Smooth muscle cell (in vitro differentiated cells): Measurements from ENCODE around the gene RECQL5. TPM values are rescaled to one million over a fixed set of nuclear protein-coding genes. Genes with fewer than 3 reads are reported as not detected.
"Not testable (repeated sequence)": the region's sequence is repeated elsewhere in the genome, so short reads cannot be mapped to it uniquely, and the experiment has no call there.

Experiments used
- DNase-seq: peaks from one replicate; lab custom pipeline; 2025; ENCODE audit not compliant: unreplicated experiment; lab: John Stamatoyannopoulos, UW
- H2AFZ ChIP-seq: fragments of 200-600 bp; sonication (generic); 2 replicates; pipeline ENCODE4 v1.6.0; 2016; ENCODE audit warnings: antibody characterized with exemption, low read depth, mild to moderate bottlenecking
- H3F3A ChIP-seq: fragments of 200-600 bp; sonication (generic); 2 replicates; pipeline ENCODE4 v1.6.0; 2017; ENCODE audit warnings: antibody characterized with exemption, low read depth
- H3K27ac ChIP-seq: fragments of 200-600 bp; sonication (generic); 2 replicates; pipeline ENCODE4 v1.5.1; 2016; ENCODE audit warnings: low read depth, mild to moderate bottlenecking
- H3K27me3 ChIP-seq: fragments of 200-600 bp; sonication (generic); 2 replicates; pipeline ENCODE4 v1.6.1; 2016; ENCODE audit warnings: low read depth, mild to moderate bottlenecking
- H3K36me3 ChIP-seq: fragments of 200-600 bp; sonication (generic); 2 replicates; pipeline ENCODE4 v1.5.1; 2016; ENCODE audit warnings: low read depth
- H3K4me1 ChIP-seq: fragments of 200-600 bp; sonication (generic); 2 replicates; pipeline ENCODE4 v1.5.1; 2016; ENCODE audit warnings: low read depth
- H3K4me2 ChIP-seq: fragments of 200-600 bp; sonication (generic); 2 replicates; pipeline ENCODE4 v1.6.0; 2016; ENCODE audit warnings: mild to moderate bottlenecking
- H3K4me3 ChIP-seq: fragments of 200-600 bp; sonication (generic); 2 replicates; pipeline ENCODE4 v1.5.1; 2016; ENCODE audit warnings: mild to moderate bottlenecking
- H3K79me2 ChIP-seq: fragments of 200-600 bp; sonication (generic); 2 replicates; pipeline ENCODE4 v1.6.0; 2016; ENCODE audit warnings: low read depth, mild to moderate bottlenecking
- H3K9ac ChIP-seq: fragments of 200-600 bp; sonication (generic); 2 replicates; pipeline ENCODE4 v1.6.0; 2016; ENCODE audit warnings: low read depth
- H3K9me3 ChIP-seq: fragments of 200-600 bp; sonication (generic); replicated peaks from 2 replicates; pipeline ENCODE4 v1.5.1; 2016; ENCODE audit warnings: low read depth
- H4K20me1 ChIP-seq: fragments of 200-600 bp; sonication (generic); 2 replicates; pipeline ENCODE4 v1.6.0; 2016; ENCODE audit warnings: low read depth
- WGBS: methylation state at CpG from one replicate; pipeline ENCODE4 v1.1.7; 2016; ENCODE audit warnings: low lambda C conversion rate; 5-methylcytosine and 5-hydroxymethylcytosine counted together
- polyA plus RNA-seq: library from polyadenylated mRNA; unstranded; fragments of >200 nt; fragmentation: Nextera tagmentation; extraction: Ambion mirVana; gene quantifications from 2 replicates; pipeline ENCODE4 v1.2.1, GENCODE V29; 2016
- total RNA-seq: library from RNA; depleted of rRNA; stranded (reverse); fragments of >200 nt; gene quantifications from 2 replicates; pipeline ENCODE4 v1.2.3, GENCODE V29; 2014
- TF ChIP-seq, protein P1 (sequence below): fragments of 200-600 bp; sonication (generic); IDR thresholded peaks from 2 replicates; pipeline ENCODE4 v1.5.1; 2017; ENCODE audit warnings: borderline replicate concordance, mild to moderate bottlenecking, antibody characterized with exemption; ENCODE audit not compliant: insufficient read depth, poor library complexity, severe bottlenecking

The RECQL5 gene
- total and polyA plus RNA-seq, 2 experiments from 2014 or later = 15.7 to 38.2 TPM

DNA sequence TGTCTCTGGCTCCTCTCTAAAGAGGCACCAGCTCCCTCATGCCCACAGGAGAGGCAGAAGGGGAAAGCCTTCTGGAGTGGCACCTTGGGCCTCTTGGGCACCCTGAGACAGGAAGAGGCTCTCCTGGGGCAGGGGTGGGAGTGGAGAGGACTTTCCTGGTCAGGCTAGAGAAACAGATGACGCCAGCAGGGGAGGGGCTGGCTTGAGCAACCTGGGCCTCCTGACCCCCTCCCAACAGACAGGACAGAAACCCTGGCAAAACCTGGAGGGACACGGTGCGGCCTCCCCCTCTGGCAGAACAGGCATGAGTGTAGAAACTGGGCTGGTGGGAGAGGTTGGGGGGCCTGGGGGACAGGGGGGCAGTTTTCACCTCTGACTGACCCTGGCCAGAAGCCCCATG, 27.6 kb downstream of the RECQL5 start:
- no peaks in the 10 kb centered on the region for H3K9me3 ChIP-seq
- no peaks in the 10 kb centered on the region for H3K79me2 ChIP-seq
- H3K9ac ChIP-seq = no peak overlapping the region
- no peak overlapping the region for H3K4me3 ChIP-seq
- no peak overlapping the region for H3K27ac ChIP-seq
- peaks cover 13% of the 10 kb centered on the region for H3K4me1 ChIP-seq
- no peaks in the 10 kb centered on the region for H3K36me3 ChIP-seq
- H3F3A ChIP-seq = no peaks in the 10 kb centered on the region
- no peak overlapping the region for H3K4me2 ChIP-seq
- no peak for DNase-seq
- H2AFZ ChIP-seq = no peak overlapping the region
- H4K20me1 ChIP-seq = peaks cover 2% of the 10 kb centered on the region
- H3K27me3 ChIP-seq = no peaks in the 10 kb centered on the region
- WGBS = 100% methylated on average over 1 of the region's 3 CpGs
- TF ChIP-seq, protein P1, sequence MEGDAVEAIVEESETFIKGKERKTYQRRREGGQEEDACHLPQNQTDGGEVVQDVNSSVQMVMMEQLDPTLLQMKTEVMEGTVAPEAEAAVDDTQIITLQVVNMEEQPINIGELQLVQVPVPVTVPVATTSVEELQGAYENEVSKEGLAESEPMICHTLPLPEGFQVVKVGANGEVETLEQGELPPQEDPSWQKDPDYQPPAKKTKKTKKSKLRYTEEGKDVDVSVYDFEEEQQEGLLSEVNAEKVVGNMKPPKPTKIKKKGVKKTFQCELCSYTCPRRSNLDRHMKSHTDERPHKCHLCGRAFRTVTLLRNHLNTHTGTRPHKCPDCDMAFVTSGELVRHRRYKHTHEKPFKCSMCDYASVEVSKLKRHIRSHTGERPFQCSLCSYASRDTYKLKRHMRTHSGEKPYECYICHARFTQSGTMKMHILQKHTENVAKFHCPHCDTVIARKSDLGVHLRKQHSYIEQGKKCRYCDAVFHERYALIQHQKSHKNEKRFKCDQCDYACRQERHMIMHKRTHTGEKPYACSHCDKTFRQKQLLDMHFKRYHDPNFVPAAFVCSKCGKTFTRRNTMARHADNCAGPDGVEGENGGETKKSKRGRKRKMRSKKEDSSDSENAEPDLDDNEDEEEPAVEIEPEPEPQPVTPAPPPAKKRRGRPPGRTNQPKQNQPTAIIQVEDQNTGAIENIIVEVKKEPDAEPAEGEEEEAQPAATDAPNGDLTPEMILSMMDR = no peak

DNA sequence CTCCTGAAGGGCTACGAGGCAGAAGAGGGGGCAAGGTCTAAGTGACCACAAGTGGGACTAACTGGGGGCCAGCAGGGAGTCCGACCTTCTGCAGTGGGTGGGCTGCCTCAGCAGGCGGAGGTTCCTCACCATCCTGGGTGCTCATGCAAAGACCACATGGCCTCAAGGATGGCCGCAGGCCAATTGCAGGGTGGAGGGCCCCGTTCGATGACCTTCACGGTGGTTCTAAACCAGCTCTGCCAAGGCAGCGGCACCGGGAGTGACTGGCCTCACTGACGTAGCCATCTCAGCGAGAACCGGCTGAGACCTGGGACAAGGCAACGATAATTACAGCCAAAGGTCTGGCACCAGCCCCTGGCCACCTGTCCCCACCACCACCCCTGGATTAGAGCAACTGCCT, 28.1 kb downstream of the RECQL5 start:
- Histone ChIP-seq H3K9me3 (no peaks in the 10 kb centered on the region), H4K20me1 (peaks cover 5% of the 10 kb centered on the region), H3K4me3 (no peak overlapping the region), H3K27ac (no peak overlapping the region), H3K4me1 (peaks cover 17% of the 10 kb centered on the region), H3K27me3 (no peaks in the 10 kb centered on the region), H3K9ac (no peak overlapping the region), H2AFZ (no peak overlapping the region), H3K4me2 (no peak overlapping the region), H3K36me3 (no peaks in the 10 kb centered on the region), H3F3A (no peaks in the 10 kb centered on the region), H3K79me2 (no peaks in the 10 kb centered on the region)
- 96% methylated on average over 13 of the region's 13 CpGs for WGBS
- no peak for DNase-seq
- TF ChIP-seq, protein P1 = no peak

DNA sequence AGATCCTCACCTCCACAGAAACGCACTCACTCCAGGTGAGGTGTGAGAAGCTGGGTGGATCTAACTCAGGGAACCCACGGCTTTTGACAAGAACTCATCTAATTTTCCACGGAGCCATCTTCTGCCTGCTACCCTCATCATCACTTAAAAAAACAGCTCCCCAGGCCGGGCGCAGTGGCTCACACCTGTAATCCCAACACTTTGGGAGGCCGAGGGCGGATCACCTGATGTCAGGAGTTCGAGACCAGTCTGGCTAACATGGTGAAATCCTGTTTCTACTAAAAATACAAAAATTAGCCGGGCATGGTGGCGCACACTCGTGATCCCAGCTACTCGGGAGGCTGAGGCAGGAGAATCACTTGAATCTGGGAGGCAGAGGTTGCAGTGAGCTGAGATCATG, 28.9 kb downstream of the RECQL5 start:
- H3K27me3 ChIP-seq, H3K36me3 ChIP-seq, H3F3A ChIP-seq, H2AFZ ChIP-seq, H3K79me2 ChIP-seq, H3K9me3 ChIP-seq, H3K4me2 ChIP-seq, H4K20me1 ChIP-seq, H3K27ac ChIP-seq, H3K9ac ChIP-seq, DNase-seq, H3K4me3 ChIP-seq: not testable (repeated sequence)
- H3K4me1 ChIP-seq = peaks cover 25% of the 10 kb centered on the region
- WGBS = 96% methylated on average over 12 of the region's 12 CpGs

GRCh38 chr17:75637551-75637950, 29.4 kb downstream of the RECQL5 start:
- WGBS = 95% methylated on average over 7 of the region's 7 CpGs
- DNase-seq = no peak
- peaks cover 25% of the 10 kb centered on the region for H3K4me1 ChIP-seq

More at GRCh38 chr17:75637551-75637950, 29.4 kb downstream of the RECQL5 start:
- no peaks in the 10 kb centered on the region for H3K27me3 ChIP-seq
- TF ChIP-seq, protein P1 = no peak
- H3K79me2 ChIP-seq = no peaks in the 10 kb centered on the region
- no peak overlapping the region for H3K27ac ChIP-seq
- H3K9ac ChIP-seq = no peak overlapping the region
- H4K20me1 ChIP-seq = peaks cover 5% of the 10 kb centered on the region
- H3K4me3 ChIP-seq = no peak overlapping the region
- no peak overlapping the region for H3K4me2 ChIP-seq
- no peaks in the 10 kb centered on the region for H3K36me3 ChIP-seq
- H2AFZ ChIP-seq = no peak overlapping the region
- H3K9me3 ChIP-seq = no peaks in the 10 kb centered on the region
- H3F3A ChIP-seq = no peaks in the 10 kb centered on the region
